SK-N-MC (cell line): ENCODE results near the gene PLCB3.

Experiments
- EZH2 ChIP-seq: fragments of 200-600 bp; sonication (generic); IDR thresholded peaks from one replicate; pipeline ENCODE4 v1.6.1; 2017; ENCODE audit warnings: antibody characterized with exemption
- FOXP2 ChIP-seq: optimal IDR thresholded peaks from 2 replicates; pipeline ENCODE3; 2011; ENCODE audit warnings: mild to moderate bottlenecking, moderate library complexity; ENCODE audit not compliant: insufficient read depth; ENCODE audit errors: extremely low read length, control extremely low read depth
- POLR2AphosphoS5 ChIP-seq: IDR thresholded peaks from 2 replicates; pipeline ENCODE4 v1.6.1; 2012; ENCODE audit warnings: mild to moderate bottlenecking, low read depth, low read length, borderline replicate concordance

DNA sequence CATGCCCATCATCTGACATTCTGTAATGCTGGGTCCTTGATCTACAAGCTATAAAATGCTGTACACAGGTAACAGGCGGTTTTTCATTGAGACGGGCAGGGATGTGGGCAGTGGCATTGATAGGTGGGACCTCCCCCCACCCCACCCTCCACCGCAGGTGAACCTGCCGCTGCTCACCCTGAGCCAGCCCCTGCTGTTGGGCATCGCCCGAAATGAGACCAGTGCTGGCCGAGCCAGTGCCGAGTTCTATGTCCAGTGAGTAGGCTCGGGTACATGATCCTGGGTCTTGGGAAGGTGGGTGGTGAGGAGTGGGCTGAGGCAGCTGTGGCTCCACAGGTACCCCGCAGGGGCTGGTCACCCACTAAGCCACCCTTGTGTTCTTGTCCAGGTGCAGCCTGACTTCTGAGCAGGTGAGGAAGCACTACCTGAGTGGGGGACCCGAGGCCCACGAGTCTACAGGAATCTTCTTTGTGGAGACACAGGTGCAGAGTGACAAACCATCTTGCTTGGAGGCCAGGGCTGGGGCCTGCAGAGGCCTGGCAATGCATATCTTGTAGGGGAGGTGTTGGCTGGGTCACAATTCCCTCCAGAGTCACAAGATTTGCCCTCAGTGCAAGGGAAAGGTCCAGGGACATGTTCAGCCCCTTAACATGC lies 22.1 kb upstream of the PLCB3 start:
- TF ChIP-seq POLR2AphosphoS5: no peak
- TF ChIP-seq EZH2: no peak
- no peak for TF ChIP-seq FOXP2
